AG04449 (cell line): ENCODE measurements around the gene SLC43A3.

Experiments used
- CTCF ChIA-PET: fragments of 350-600 bp; formaldehyde crosslinking; extraction: SDS; loops from one replicate; lab custom pipeline; 2021; ENCODE audit warnings: antibody characterized with exemption; lab: Yijun Ruan, JAX
- POLR2A ChIA-PET: fragments of 400-600, 350-600 bp; formaldehyde crosslinking; extraction: SDS; loops from one replicate; lab custom pipeline; 2020; ENCODE audit warnings: antibody characterized with exemption, inconsistent platforms; lab: Yijun Ruan, JAX
- DNase-seq: peaks from one replicate; pipeline ENCODE4 v3.0.0-alpha.2; 2010; ENCODE audit warnings: low read depth, low spot score
- H3K4me3 ChIP-seq: 2 replicates; pipeline ENCODE4 v1.5.1; 2011; ENCODE audit warnings: low read depth, mild to moderate bottlenecking, control low read depth, low read length
- TF ChIP-seq, protein P1 (sequence below): IDR thresholded peaks from one replicate; pipeline ENCODE4 v1.5.1; 2011; ENCODE audit warnings: mild to moderate bottlenecking, moderate library complexity, low read length, control low read depth, inconsistent platforms; ENCODE audit not compliant: insufficient read depth; ENCODE audit errors: missing control alignments

SLC43A3 gene

DNA sequence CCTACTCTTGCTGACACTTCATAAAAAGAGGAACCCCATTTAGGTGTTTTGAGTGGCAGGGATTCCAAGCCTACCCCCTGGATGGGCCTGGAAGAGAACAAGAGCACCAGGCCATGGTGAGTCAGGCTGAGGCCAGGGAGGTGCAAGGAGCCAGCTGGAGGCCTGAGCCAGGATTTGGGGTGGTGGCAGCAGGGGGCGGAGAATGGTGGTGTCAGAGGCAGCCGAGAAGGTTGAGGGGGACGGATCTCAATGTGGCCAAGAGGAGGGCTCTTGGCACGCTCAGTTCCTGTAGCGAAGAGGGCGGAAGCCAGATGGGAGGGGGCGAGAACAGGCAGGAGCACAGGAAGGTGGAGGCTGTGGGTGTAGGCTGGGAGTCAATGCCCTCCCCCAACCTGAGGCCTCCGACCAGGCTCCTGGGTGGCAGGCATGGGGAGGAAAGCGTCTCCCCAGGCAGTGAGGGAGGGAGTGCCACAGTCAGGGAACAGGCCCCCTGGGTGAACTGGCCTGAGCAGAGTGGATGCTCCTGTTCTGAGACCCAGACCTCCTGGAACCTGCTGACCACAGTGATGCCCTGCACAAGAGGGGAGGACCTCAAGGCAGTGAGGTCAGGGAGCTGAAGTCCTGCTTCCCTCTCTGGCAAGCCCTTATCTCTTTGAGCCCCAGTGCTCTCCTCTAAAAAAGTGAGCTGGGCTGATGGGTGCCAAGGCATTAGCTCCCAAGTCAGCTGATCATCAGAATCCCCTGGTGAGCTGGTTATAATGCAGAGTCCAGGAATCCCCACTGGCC is 47.3 kb upstream of the SLC43A3 start:
- TF ChIP-seq, protein P1, sequence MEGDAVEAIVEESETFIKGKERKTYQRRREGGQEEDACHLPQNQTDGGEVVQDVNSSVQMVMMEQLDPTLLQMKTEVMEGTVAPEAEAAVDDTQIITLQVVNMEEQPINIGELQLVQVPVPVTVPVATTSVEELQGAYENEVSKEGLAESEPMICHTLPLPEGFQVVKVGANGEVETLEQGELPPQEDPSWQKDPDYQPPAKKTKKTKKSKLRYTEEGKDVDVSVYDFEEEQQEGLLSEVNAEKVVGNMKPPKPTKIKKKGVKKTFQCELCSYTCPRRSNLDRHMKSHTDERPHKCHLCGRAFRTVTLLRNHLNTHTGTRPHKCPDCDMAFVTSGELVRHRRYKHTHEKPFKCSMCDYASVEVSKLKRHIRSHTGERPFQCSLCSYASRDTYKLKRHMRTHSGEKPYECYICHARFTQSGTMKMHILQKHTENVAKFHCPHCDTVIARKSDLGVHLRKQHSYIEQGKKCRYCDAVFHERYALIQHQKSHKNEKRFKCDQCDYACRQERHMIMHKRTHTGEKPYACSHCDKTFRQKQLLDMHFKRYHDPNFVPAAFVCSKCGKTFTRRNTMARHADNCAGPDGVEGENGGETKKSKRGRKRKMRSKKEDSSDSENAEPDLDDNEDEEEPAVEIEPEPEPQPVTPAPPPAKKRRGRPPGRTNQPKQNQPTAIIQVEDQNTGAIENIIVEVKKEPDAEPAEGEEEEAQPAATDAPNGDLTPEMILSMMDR = no peak
- ChIA-PET POLR2A (interaction anchor here (0.8 kb wide), 1 partner anchor 181 kb away, joined by 4 read pairs; no protein-coding TSS in a partner anchor), CTCF (interaction anchor here (0.9 to 8.7 kb wide), 7 partner anchors 8 to 54 kb away, joined by 4 to 125 read pairs (median 14); partner anchors contain the start of gene RTN4RL2)
- H3K4me3 ChIP-seq = no peak overlapping the region
- no peak for DNase-seq

DNA sequence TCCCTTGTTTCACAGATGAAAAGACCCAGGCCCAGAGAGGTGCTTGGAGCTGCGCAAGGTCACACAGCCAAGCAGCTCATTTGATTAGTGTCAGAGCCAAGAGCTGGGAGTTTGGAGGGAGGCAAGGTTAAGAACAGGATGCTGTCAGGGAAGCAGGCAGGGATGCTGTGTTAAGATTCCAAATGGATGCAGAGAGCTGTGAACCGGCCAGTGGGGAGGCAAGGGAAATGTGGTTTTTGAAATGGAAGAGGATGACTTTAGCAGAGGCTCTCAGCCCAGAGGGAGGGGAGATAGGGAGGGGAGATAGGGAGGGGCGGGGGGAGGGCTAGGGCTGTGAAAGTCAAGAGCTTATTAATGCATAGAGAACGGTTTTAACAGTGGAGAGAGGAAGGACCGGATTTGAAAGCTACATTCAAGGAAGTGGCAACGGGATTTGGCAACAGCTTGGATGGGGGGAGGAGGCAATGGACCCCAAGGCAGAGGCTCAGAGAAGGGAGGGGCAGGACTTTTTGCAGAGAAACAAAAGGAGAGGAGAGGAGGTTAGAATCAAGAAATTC is 46.4 kb upstream of the SLC43A3 start:
- no peak overlapping the region for H3K4me3 ChIP-seq
- ChIA-PET CTCF (interaction anchor here (0.7 to 8.7 kb wide), 10 partner anchors 9 to 55 kb away, joined by 3 to 125 read pairs (median 7); partner anchors contain the start of gene RTN4RL2), POLR2A (no interaction called here)
- TF ChIP-seq, protein P1 = no peak
- DNase-seq = no peak

GRCh38 chr11:57471496-57471895 is 44.6 kb upstream of the SLC43A3 start:
- H3K4me3 ChIP-seq = no peak overlapping the region
- DNase-seq = no peak
- ChIA-PET CTCF (interaction anchor here (2.3 to 8.7 kb wide), 4 partner anchors 11 to 57 kb away, joined by 8 to 125 read pairs (median 24); partner anchors contain the start of gene RTN4RL2), POLR2A (no interaction called here)
- TF ChIP-seq, protein P1 = no peak

GRCh38 chr11:57469268-57469667 is 42.3 kb upstream of the SLC43A3 start:
- TF ChIP-seq, protein P1 = no peak
- H3K4me3 ChIP-seq = no peak overlapping the region
- ChIA-PET CTCF (interaction anchor here (1.0 to 8.7 kb wide), 4 partner anchors 9 to 24 kb away, joined by 3 to 125 read pairs (median 8); partner anchors contain the start of gene RTN4RL2), POLR2A (no interaction called here)
- no peak for DNase-seq

GRCh38 chr11:57468276-57468675 is 41.4 kb upstream of the SLC43A3 start:
- TF ChIP-seq, protein P1 = no peak
- H3K4me3 ChIP-seq = no peak overlapping the region
- DNase-seq = no peak
- POLR2A ChIA-PET = no interaction called here
- CTCF ChIA-PET = interaction anchor here (1.0 to 8.7 kb wide), 3 partner anchors 8 to 25 kb away, joined by 3 to 125 read pairs (median 11); partner anchors contain the start of gene RTN4RL2
